ENCODE data around the gene TSC22D1.

The TSC22D1 gene

DNA sequence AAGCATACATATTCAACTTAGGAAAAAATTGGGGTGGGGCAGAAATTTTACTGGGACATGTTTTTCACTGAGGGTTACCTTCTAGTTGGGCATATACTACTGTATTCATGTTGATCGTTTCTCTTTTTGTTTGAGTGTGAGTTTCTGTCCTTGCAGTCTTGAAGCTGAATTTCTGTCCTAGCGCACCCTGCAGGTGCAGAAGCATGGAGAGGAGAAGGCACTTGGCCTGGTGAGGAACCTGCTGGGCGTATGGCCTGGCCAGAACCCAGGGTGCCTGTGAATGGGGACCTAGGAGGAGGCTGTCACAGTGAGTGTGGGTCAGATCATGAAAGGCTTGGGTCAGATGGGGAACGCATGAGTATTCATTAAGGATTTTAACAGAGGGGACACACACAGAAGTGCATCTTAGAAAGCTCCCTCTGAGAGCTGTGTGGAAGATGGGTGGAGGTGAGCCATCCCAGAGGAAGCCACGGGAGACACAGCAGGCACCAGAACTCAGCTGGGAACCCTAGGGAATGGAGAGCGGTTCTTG lies 165.7 kb downstream of the TSC22D1 start:
- no peak for TF ChIP-seq CTCF (IDR thresholded peaks at IDR 0.05; ENCODE audit: low read depth, low read length)
- in situ Hi-C loops (cut with HindIII; ENCODE audit: low sequenced_read_pairs) = no loop called here

GRCh38 chr13:44409595-44409994 lies 166.5 kb downstream of the TSC22D1 start:
- TF ChIP-seq CTCF (IDR thresholded peaks at IDR 0.05; ENCODE audit: low read depth, low read length) = no peak
- no peak overlapping the region for H3K4me3 ChIP-seq (ENCODE audit: low read depth, low read length)
- in situ Hi-C loops (cut with HindIII; ENCODE audit: low sequenced_read_pairs) = no loop called here
- DNase-seq (ENCODE audit: low read depth, low spot score) = no peak

More for the DNA sequence above, 165.7 kb downstream of the TSC22D1 start:
- no peak overlapping the region for H3K4me3 ChIP-seq (ENCODE audit: low read depth, low read length)
- DNase-seq (ENCODE audit: low read depth, low spot score) = no peak

- TF ChIP-seq CTCF (IDR thresholded peaks at IDR 0.05; ENCODE audit: low read depth, low read length) = no peak
- H3K4me3 ChIP-seq (ENCODE audit: low read depth, low read length) = no peak overlapping the region
- no peak for DNase-seq (ENCODE audit: low read depth, low spot score)
- in situ Hi-C loops (cut with HindIII; ENCODE audit: low sequenced_read_pairs) = no loop called here
These were observed 168.2 kb downstream of the TSC22D1 start for GRCh38 chr13:44407891-44408290.

DNA sequence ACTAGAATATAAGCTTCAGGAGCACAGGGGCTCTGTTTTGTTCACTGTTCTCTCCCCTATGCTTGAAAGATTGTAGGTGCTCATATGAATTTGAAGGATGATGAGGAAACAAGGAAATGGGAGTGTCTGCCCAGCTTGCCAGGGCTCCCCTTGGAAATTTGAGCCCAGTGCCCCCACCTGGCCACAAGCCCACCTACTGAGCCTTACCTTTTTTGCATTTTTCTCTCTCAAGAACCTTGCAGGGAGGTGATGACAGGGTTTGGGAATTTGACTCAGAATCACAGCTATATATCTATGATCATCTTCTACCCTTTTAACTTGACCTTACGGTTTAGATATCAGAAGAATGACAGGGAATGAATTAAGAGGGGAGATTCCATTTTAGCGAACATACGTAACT lies 168.8 kb downstream of the TSC22D1 start:
- in situ Hi-C loops (cut with HindIII; ENCODE audit: low sequenced_read_pairs) = no loop called here

DNA sequence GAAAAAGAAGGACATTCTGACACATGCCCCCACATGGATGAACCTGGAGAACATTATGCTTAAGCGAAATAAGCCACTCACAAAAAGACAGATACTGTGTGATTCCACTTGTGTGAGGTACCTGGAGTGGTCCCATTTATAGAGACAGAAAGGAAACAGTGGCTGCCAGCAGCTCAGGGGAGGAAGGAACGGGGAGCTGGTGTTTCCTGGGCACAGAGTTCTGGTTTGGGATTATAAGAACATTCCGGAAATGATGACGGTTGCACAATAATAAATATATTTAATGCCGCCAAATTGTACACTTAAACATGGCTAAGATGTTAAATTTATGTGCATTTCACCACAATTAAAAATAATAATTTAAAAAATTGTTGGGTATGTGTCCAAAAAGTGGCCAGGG lies 169.5 kb downstream of the TSC22D1 start:
- in situ Hi-C loops (cut with HindIII; ENCODE audit: low sequenced_read_pairs) = no loop called here
- DNase-seq (ENCODE audit: low read depth, low spot score) = no peak
- no peak overlapping the region for H3K4me3 ChIP-seq (ENCODE audit: low read depth, low read length)
- no peak for TF ChIP-seq CTCF (IDR thresholded peaks at IDR 0.05; ENCODE audit: low read depth, low read length)

More for the DNA sequence above, 168.8 kb downstream of the TSC22D1 start:
- H3K4me3 ChIP-seq (ENCODE audit: low read depth, low read length) = no peak overlapping the region
- no peak for TF ChIP-seq CTCF (IDR thresholded peaks at IDR 0.05; ENCODE audit: low read depth, low read length)
- no peak for DNase-seq (ENCODE audit: low read depth, low spot score)

GRCh38 chr13:44404261-44405132 lies 171.6 kb downstream of the TSC22D1 start:
- in situ Hi-C loops (cut with HindIII; ENCODE audit: low sequenced_read_pairs) = no loop called here
- no peak for DNase-seq (ENCODE audit: low read depth, low spot score)
- H3K4me3 ChIP-seq (ENCODE audit: low read depth, low read length) = no peak overlapping the region
- no peak for TF ChIP-seq CTCF (IDR thresholded peaks at IDR 0.05; ENCODE audit: low read depth, low read length)

All from astrocyte of the spinal cord (primary cell).